ENCODE data around the gene GRIN3B. TPM values are rescaled to one million over a fixed set of nuclear protein-coding genes. Genes with fewer than 3 reads are reported as not detected.
A peak's percentile ranks its signal among the peaks of the same experiment; 100 is the strongest.

The GRIN3B gene
- total RNA-seq, 4 donors from 2014 or later, result not detected

DNA sequence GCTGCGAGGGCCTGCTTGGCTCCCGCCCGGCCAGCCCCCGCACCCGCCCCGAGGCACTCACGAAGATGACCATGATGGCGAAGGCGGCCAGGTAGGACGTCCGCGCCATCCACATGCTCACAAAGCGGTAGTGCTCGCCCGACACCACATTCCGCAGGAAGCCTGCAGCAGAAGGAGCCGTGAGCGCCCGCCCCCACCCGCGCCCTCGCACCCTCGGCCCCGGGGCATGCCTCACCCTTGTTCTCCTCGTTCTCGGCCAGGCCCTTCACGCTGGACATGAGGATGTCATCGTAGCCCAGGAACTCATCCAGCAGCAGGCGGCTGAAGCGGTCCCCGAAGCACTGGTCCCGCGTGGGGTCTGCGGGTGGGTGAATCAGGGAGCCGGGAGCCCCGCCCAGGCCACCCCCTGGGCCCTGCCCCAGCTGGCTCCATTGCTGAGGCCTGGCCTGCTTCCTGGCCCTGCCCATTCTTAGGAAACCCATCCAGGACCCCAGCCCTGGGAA, 11.7 kb downstream of the GRIN3B start:
- no peaks in the 10 kb centered on the region for H3K9me3 ChIP-seq
- no peak for TF ChIP-seq CTCF (IDR thresholded peaks at IDR 0.05)
- TF ChIP-seq POLR2AphosphoS5 (IDR thresholded peaks at IDR 0.05), result no peak
- TF ChIP-seq POLR2A (IDR thresholded peaks at IDR 0.05), result no peak
- TF ChIP-seq EP300 (IDR thresholded peaks at IDR 0.05), result no peak
- peaks cover 0 to 37% (median 19%) of the 10 kb centered on the region in 3 donors for H3K4me1 ChIP-seq
- H3K4me3 ChIP-seq, result no peak overlapping the region
- no peak overlapping the region for H3K27ac ChIP-seq
- 70 to 100% methylated on average over 1 to 6 of the region's 36 CpGs for whole genome bisulfite sequencing, 2 donors (ENCODE audit: low coverage in 1 of 2)
- H3K27me3 ChIP-seq, result no peaks in the 10 kb centered on the region
- peaks cover 0 to 71% of the 10 kb centered on the region in 2 donors for H3K36me3 ChIP-seq
- ATAC-seq, result no peak

DNA sequence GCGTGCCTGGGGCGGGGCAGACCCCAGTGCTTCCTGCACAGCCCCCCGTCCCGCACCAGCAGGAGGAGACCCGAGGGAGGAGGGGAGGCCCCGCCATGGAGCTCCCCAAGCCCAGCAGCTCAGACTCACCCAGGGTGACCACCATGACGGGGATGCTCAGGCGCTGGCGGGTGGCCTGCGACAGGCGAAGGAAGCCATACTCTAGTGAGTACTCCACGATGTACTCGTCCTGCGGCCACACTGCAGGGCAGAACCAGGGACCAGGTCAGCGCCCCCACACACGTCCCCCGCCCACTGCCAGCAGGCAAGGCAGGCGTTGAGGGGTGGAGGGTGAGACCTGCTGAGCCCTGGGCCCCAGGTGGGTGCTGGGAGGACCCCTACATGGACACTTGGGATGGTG, 12.1 kb downstream of the GRIN3B start:
- no peaks in the 10 kb centered on the region for H3K9me3 ChIP-seq
- H3K4me1 ChIP-seq, result peaks cover 0 to 41% (median 24%) of the 10 kb centered on the region in 3 donors
- no peak overlapping the region for H3K4me3 ChIP-seq
- H3K27me3 ChIP-seq, result no peaks in the 10 kb centered on the region
- TF ChIP-seq POLR2AphosphoS5 (IDR thresholded peaks at IDR 0.05) (no peak), EP300 (IDR thresholded peaks at IDR 0.05) (no peak), CTCF (IDR thresholded peaks at IDR 0.05) (no peak), POLR2A (IDR thresholded peaks at IDR 0.05) (no peak)
- no peak for ATAC-seq
- H3K27ac ChIP-seq, result no peak overlapping the region
- WGBS, 2 donors (ENCODE audit: low coverage in 1 of 2), result no CpG with 5 or more reads among the region's 18 CpGs
- peaks cover 0 to 71% of the 10 kb centered on the region in 2 donors for H3K36me3 ChIP-seq

- H3K36me3 ChIP-seq, result peaks cover 0 to 75% of the 10 kb centered on the region in 2 donors
These were observed 13.0 kb downstream of the GRIN3B start for GRCh38 chr19:1013218-1013617.

DNA sequence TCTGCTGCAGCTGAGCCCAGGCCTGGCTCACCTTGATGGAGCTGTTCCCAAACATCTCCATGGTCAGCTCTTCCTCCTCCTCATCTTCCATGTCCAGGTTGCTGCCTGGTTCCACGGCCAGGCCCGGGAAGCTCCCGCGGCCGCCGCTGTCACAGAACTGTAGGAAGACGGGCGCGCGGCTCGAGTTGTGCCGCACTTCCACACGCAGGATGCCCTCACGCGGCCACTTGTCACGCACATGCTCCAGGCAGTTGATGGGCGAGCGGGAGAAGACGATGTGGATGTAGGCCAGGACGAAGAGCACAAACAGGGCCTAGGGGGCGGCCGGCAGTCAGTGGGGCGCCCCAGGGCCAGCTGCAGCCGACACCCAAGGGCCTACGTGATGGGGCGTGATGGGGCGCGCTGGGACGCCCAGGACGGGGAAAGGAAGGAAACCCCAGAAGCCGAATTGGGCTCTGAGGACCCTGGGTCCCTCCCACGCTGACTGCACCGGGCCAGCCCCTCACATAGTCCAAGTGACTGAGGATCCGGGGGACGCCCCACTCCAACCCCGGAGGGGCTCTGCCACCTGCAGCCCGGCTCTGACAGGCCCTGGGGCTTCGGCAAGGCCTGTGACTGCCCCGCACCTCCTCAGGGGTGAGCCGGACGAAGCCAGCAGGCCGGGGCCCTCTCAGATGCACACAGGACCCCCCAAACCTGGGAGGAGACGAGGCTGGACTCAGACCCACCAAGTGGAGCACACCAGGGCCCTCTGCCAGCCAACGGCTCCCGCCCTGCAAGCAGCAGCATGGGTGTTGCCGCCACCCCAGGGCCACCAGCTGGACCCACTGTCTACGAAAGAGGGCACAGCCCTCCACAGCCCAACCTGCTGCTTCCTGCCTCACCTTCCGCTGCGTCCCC, 14.2 kb downstream of the GRIN3B start:
- Histone ChIP-seq H3K9me3 (no peaks in the 10 kb centered on the region), H3K4me1 (peaks cover 0 to 62% (median 45%) of the 10 kb centered on the region in 3 donors), H3K4me3 (no peak overlapping the region), H3K36me3 (peaks cover 0 to 67% of the 10 kb centered on the region in 2 donors), H3K27me3 (no peaks in the 10 kb centered on the region), H3K27ac (no peak overlapping the region)
- TF ChIP-seq POLR2A (IDR thresholded peaks at IDR 0.05) (peak in 1 of 2 donors; percentile 11), POLR2AphosphoS5 (IDR thresholded peaks at IDR 0.05) (no peak)
- 95% methylated on average over 8 of the region's 49 CpGs; no CpG with 5 or more reads in 1 of the 2 donors for WGBS, 2 donors (ENCODE audit: low coverage in 1 of 2)
- ATAC-seq, result no peak

More at GRCh38 chr19:1013218-1013617, 13.0 kb downstream of the GRIN3B start:
- H3K27me3 ChIP-seq, result no peaks in the 10 kb centered on the region
- H3K4me3 ChIP-seq, result no peak overlapping the region
- ATAC-seq, result no peak
- H3K9me3 ChIP-seq, result no peaks in the 10 kb centered on the region
- peaks cover 0 to 50% (median 33%) of the 10 kb centered on the region in 3 donors for H3K4me1 ChIP-seq
- TF ChIP-seq CTCF (IDR thresholded peaks at IDR 0.05), result no peak
- no peak for TF ChIP-seq POLR2A (IDR thresholded peaks at IDR 0.05)
- TF ChIP-seq EP300 (IDR thresholded peaks at IDR 0.05), result no peak
- no peak for TF ChIP-seq POLR2AphosphoS5 (IDR thresholded peaks at IDR 0.05)
- no peak overlapping the region for H3K27ac ChIP-seq
- WGBS, 2 donors (ENCODE audit: low coverage in 1 of 2), result no CpG with 5 or more reads among the region's 10 CpGs

DNA sequence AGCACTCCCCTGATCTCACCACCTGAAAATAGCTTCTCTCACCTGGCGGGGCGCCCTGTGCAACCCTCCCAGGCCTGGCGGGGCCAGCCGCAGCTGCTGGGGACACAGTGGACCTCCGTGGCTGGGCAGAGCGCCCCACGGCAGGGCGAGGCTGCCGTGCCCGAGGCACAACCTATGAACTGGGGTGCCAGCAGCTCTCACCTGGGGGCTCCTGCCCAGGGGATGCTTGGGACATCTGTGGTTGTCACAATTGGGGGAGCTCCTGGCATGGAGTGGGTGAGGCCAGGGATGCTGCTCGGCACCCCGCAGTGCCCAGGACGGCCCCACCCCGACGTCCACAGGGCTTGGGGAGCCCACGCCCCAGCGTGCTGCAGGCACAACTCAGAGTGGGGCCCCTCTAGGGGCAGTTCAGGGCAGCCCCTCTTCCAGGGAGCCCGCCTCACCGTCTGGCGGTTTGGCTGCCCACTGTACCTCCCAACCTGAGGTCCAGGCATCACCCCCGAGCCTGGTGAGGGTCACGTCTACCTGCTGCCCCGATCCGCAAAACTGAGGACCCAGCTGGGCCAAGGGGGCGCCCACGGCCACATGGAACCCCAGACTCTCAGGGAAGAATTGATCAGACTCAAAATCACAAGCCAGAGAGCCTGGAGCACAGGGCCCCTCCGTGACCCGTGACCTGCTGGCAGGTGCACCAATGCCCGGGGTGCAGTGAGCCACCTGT, 15.0 kb downstream of the GRIN3B start:
- ATAC-seq, result no peak
- TF ChIP-seq EP300 (IDR thresholded peaks at IDR 0.05) (no peak), CTCF (IDR thresholded peaks at IDR 0.05) (no peak), POLR2AphosphoS5 (IDR thresholded peaks at IDR 0.05) (no peak), POLR2A (IDR thresholded peaks at IDR 0.05) (no peak)
- Histone ChIP-seq H3K4me1 (peaks cover 0 to 70% (median 49%) of the 10 kb centered on the region in 3 donors), H3K4me3 (no peak overlapping the region), H3K27me3 (no peaks in the 10 kb centered on the region), H3K27ac (no peak overlapping the region), H3K36me3 (peaks cover 0 to 59% of the 10 kb centered on the region in 2 donors), H3K9me3 (no peaks in the 10 kb centered on the region)
- WGBS, 2 donors (ENCODE audit: low coverage in 1 of 2), result no CpG with 5 or more reads among the region's 29 CpGs
